Measurements from ENCODE around the gene OR2A5. TPM values are rescaled to one million over a fixed set of nuclear protein-coding genes. Genes with fewer than 3 reads are reported as not detected.

OR2A5 gene
- total RNA-seq, 4 donors from 2014 or later = not detected

DNA sequence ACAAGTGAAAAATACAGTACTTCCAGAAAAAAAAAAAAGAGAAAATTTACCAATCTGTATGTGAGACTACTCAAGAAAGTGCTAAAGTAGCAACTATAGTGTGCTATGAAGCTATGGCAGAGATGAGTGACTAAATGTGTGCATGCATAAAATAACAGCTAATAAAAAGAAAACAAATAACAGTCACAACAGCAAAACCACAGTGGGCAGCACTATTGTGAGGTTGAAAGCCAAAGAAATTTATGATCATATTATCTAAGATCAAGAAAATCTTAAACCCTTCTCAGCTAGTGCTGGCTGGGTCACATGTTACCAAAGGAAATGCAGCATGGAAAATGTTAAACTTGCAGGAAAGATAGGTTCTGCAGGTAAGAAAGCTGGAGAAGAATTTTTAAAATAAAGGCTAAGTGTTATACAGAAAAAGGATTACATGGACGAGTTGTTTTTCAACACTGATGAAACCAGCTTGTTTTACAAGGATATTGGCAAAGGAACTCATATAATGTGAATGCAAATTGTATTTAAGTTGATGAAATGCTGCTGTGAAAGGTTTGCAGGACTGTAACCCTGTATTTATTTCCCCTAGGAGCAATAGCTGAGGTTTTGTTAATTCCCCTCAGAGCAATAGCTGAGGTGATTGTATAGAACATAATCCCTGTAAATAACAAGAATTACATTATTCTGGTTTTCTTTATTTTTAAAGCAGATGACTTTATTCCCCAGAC, 15.6 kb upstream of the OR2A5 start:
- 53 to 79% methylated on average over 1 of the region's 1 CpG for WGBS, 2 donors
- intact Hi-C loops (cut with DNase I; ENCODE audit: low total_unique reads) = no loop called here
- DNase-seq (ENCODE audit: low spot score in 2 of 2) = no peak
- H3K4me3 ChIP-seq (ENCODE audit: low read depth, poor library complexity, severe bottlenecking) = no peak overlapping the region
- TF ChIP-seq, protein P1, sequence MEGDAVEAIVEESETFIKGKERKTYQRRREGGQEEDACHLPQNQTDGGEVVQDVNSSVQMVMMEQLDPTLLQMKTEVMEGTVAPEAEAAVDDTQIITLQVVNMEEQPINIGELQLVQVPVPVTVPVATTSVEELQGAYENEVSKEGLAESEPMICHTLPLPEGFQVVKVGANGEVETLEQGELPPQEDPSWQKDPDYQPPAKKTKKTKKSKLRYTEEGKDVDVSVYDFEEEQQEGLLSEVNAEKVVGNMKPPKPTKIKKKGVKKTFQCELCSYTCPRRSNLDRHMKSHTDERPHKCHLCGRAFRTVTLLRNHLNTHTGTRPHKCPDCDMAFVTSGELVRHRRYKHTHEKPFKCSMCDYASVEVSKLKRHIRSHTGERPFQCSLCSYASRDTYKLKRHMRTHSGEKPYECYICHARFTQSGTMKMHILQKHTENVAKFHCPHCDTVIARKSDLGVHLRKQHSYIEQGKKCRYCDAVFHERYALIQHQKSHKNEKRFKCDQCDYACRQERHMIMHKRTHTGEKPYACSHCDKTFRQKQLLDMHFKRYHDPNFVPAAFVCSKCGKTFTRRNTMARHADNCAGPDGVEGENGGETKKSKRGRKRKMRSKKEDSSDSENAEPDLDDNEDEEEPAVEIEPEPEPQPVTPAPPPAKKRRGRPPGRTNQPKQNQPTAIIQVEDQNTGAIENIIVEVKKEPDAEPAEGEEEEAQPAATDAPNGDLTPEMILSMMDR (IDR thresholded peaks at IDR 0.05) = no peak
- TF ChIP-seq POLR2A (IDR thresholded peaks at IDR 0.05) = no peak

DNA sequence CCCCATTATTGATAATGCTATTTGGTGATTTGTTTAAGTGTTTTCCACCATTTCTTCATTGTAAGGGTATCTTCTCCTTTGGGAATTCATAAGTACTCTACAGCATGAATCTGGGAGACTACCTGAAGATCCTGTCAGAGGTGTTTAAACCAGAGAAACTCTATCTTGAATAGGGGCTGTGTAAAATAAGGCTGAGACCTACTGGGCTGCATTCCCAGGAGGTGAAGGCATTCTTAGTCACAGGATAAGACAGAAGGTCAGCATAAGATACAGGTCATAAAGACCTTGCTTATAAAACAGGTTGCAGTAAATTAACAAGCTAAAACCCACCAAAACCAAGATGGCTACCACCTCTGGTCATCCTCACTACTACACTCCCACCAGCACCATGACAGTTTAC, 13.4 kb upstream of the OR2A5 start:
- DNase-seq (ENCODE audit: low spot score in 2 of 2) = no peak
- intact Hi-C loops (cut with DNase I; ENCODE audit: low total_unique reads) = no loop called here
- no peak for TF ChIP-seq POLR2A (IDR thresholded peaks at IDR 0.05)
- TF ChIP-seq, protein P1 (IDR thresholded peaks at IDR 0.05) = no peak
- no peak overlapping the region for H3K4me3 ChIP-seq (ENCODE audit: low read depth, poor library complexity, severe bottlenecking)

DNA sequence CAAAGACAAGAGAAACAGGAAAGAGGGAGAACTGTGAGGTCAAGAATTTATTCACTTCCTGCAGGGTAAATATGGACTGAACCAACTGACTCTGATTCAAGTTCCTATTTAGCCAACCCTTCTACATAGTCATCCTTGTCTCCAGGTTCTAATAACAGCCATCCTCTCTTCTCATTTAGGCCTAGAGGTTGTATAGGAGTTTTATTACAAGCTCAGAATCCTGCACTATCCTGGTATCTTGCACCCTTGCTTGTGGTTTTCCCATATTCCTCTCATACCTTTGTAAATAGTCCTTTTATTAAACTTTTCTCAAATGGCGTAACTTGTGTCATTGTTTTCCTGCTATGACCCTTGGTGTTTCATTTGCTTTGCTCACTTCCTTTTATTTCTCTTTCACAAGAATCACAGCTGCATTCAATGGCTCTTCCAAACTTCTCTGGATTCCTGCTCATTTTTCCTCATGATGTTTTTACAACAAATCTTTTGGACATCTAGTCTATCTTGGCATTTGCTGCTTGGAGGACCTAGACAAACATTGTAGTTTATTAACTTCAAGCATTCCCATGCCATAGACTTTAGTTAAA, 12.4 kb upstream of the OR2A5 start:
- no peak for DNase-seq (ENCODE audit: low spot score in 2 of 2)
- TF ChIP-seq POLR2A (IDR thresholded peaks at IDR 0.05) = no peak
- TF ChIP-seq, protein P1 (IDR thresholded peaks at IDR 0.05) = no peak
- intact Hi-C loops (cut with DNase I; ENCODE audit: low total_unique reads) = no loop called here
- 43 to 87% methylated on average over 1 of the region's 1 CpG for WGBS, 2 donors
- no peak overlapping the region for H3K4me3 ChIP-seq (ENCODE audit: low read depth, poor library complexity, severe bottlenecking)

DNA sequence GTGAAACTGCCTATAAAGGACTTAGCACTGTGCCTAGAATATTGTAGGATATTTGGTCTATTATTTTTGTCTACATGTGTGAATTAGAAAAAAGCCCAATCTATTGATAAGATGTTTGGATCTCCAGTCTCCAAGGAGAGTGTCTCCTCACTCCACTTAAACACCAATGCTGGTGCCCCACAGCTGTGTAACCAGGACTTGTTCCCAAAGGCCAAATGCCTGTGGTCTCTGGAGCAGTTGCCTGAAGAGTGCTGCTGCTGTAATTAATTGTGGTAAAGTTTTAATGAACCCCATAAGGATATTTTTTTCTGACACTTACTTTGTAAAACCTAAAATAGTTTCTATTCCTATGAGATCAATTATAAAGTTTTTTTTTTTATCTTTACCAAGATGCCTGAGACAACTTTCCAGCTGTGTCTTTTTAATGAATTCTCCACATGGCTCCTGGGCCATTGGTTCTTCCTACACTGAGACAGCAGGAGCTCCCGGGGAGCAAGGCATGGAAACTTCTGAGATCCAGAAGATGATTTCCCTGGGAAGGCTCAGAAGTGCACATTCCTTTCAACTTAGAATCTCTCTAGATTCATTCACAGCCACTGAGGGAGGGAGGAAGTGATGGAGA, 11.2 kb upstream of the OR2A5 start:
- H3K4me3 ChIP-seq (ENCODE audit: low read depth, poor library complexity, severe bottlenecking) = no peak overlapping the region
- TF ChIP-seq, protein P1 (IDR thresholded peaks at IDR 0.05) = no peak
- no peak for TF ChIP-seq POLR2A (IDR thresholded peaks at IDR 0.05)
- intact Hi-C loops (cut with DNase I; ENCODE audit: low total_unique reads) = no loop called here
- 69 to 82% methylated on average over 1 of the region's 1 CpG for WGBS, 2 donors
- DNase-seq (ENCODE audit: low spot score in 2 of 2) = no peak

DNA sequence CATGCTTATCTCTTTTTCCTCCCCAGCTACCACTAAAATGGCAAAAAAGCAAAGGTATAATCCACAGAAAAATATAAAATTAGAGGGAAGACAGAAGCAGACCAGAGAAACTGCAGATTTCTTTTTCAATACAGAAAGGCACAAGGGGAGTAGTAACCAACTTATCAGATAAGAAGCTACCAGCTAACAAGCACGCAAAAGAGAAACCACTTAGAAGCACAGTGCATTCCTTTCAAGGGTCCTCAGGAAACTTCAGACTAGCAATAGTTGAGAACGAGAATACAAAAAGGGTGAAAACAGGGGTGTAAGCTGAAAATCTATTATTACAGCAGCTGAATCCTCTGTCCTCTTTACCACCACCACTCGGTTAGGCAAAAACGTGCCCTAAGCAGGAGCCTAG, 9.9 kb upstream of the OR2A5 start:
- intact Hi-C loops (cut with DNase I; ENCODE audit: low total_unique reads) = no loop called here
- no peak overlapping the region for H3K4me3 ChIP-seq (ENCODE audit: low read depth, poor library complexity, severe bottlenecking)
- TF ChIP-seq POLR2A (IDR thresholded peaks at IDR 0.05) = no peak
- TF ChIP-seq, protein P1 (IDR thresholded peaks at IDR 0.05) = no peak
- DNase-seq (ENCODE audit: low spot score in 2 of 2) = no peak
- 69 to 86% methylated on average over 4 of the region's 4 CpGs for WGBS, 2 donors
